A549 (cell line): ENCODE data around the gene GABBR2. TPM values are rescaled to one million over a fixed set of nuclear protein-coding genes. Genes with fewer than 3 reads are reported as not detected.
A peak's percentile ranks its signal among the peaks of the same experiment; 100 is the strongest.

Experiments used
- ATAC-seq, 2 experiments: fragments of 200-7000 bp in 1 of 2; fragments of >200 bp in 1 of 2; cut with Nextera tagmentation in 1 of 2; cut with Tn5 transposase in 1 of 2; 3 replicates each; pipeline versions ENCODE4 v1.8.0 to v1.9.1; 2018 to 2020; ENCODE audit warnings: mild to moderate bottlenecking in 1 of 2, moderate library complexity in 1 of 2
- CTCF ChIA-PET: fragments of 300-600 bp; sonication (Branson Sonifier 250); formaldehyde crosslinking; extraction: SDS; loops from one replicate; lab custom pipeline; 2021; ENCODE audit warnings: antibody characterized with exemption, inconsistent platforms; lab: Yijun Ruan, JAX
- POLR2A ChIA-PET: fragments of 350-600 bp; formaldehyde crosslinking; extraction: SDS; loops from one replicate; lab custom pipeline; 2021; ENCODE audit warnings: antibody characterized with exemption, inconsistent platforms; lab: Yijun Ruan, JAX
- DNase-seq, 2 experiments: peaks; one replicate each; pipeline versions ENCODE4 v3.0.0 to v3.0.0-alpha.2; 2011 to 2016; ENCODE audit warnings: low read depth in 1 of 2, low spot score in 1 of 2
- FAIRE-seq: peaks from 2 replicates; lab custom pipeline; 2011; peaks lifted over from hg19 to GRCh38; lab: Jason Lieb, UNC
- H3K27ac ChIP-seq, 2 experiments: fragments of >200 bp; sonication (Bioruptor Twin); formaldehyde crosslinking; 3 replicates each; pipeline ENCODE4 v1.5.1; 2016 to 2017
- H3K4me1 ChIP-seq: fragments of >200 bp; sonication (Bioruptor Twin); formaldehyde crosslinking; 3 replicates; pipeline ENCODE4 v1.6.1; 2016
- H3K4me2 ChIP-seq: fragments of >200 bp; sonication (Bioruptor Twin); formaldehyde crosslinking; 3 replicates; pipeline ENCODE4 v1.6.1; 2016
- H3K4me3 ChIP-seq: fragments of >200 bp; sonication (Bioruptor Twin); formaldehyde crosslinking; 3 replicates; pipeline ENCODE4 v1.5.1; 2016
- H3K9me3 ChIP-seq: fragments of >200 bp; sonication (Bioruptor Twin); formaldehyde crosslinking; 3 replicates; pipeline ENCODE4 v1.6.1; 2016
- ATOH8 ChIP-seq: fragments of 250-450 bp; sonication (Bioruptor Pico); IDR thresholded peaks from 2 replicates; pipeline ENCODE4 v1.5.0; 2020; ENCODE audit warnings: low read depth, mild to moderate bottlenecking, moderate library complexity
- CBX2 ChIP-seq: fragments of 200-600 bp; sonication (generic); IDR thresholded peaks from 2 replicates; pipeline ENCODE4 v1.6.1; 2016; ENCODE audit warnings: low read depth, mild to moderate bottlenecking, borderline replicate concordance
- CBX8 ChIP-seq: fragments of 200-600 bp; sonication (generic); IDR thresholded peaks from 2 replicates; pipeline ENCODE4 v1.6.1; 2016
- CEBPB ChIP-seq, 2 experiments: fragments of >200 bp in 1 of 2; sonication (Bioruptor Twin) in 1 of 2; formaldehyde crosslinking in 1 of 2; IDR thresholded peaks; 2 replicates each; pipeline ENCODE4 v1.6.1; 2012 to 2016
- CHD2 ChIP-seq: fragments of 150-350 bp; IDR thresholded peaks from 2 replicates; pipeline ENCODE4 v1.6.1; 2014; ENCODE audit warnings: low read length; ENCODE audit not compliant: partially characterized antibody
- EHF ChIP-seq: fragments of 250-450 bp; sonication (Bioruptor Pico); IDR thresholded peaks from 2 replicates; pipeline ENCODE4 v1.5.0; 2020; ENCODE audit warnings: mild to moderate bottlenecking
- EHMT2 ChIP-seq: fragments of 200-600 bp; sonication (generic); IDR thresholded peaks from 2 replicates; pipeline ENCODE4 v1.6.1; 2016; ENCODE audit warnings: antibody characterized with exemption, low read depth, mild to moderate bottlenecking, moderate library complexity
- FOSB ChIP-seq: fragments of 250-450 bp; sonication (Bioruptor Pico); IDR thresholded peaks from 2 replicates; pipeline ENCODE4 v1.5.0; 2020; ENCODE audit warnings: mild to moderate bottlenecking, moderate library complexity
- FOXS1 ChIP-seq: fragments of 250-450 bp; sonication (Bioruptor Pico); IDR thresholded peaks from 2 replicates; pipeline ENCODE4 v1.5.0; 2020; ENCODE audit warnings: mild to moderate bottlenecking, moderate library complexity
- HES2 ChIP-seq: fragments of >200 bp; sonication (Bioruptor Twin); formaldehyde crosslinking; IDR thresholded peaks from 2 replicates; pipeline ENCODE4 v1.6.1; 2016
- HOXB5 ChIP-seq: fragments of 250-450 bp; sonication (Bioruptor Pico); IDR thresholded peaks from 2 replicates; pipeline ENCODE4 v1.5.0; 2020; ENCODE audit warnings: mild to moderate bottlenecking, moderate library complexity
- JUN ChIP-seq, 2 experiments: fragments of >200 bp; sonication (Bioruptor Twin); formaldehyde crosslinking; IDR thresholded peaks; 2 replicates in 1 of 2; 3 replicates in 1 of 2; pipeline ENCODE4 v1.6.1; 2016 to 2017
- MAFK ChIP-seq: fragments of 450-650 bp; IDR thresholded peaks from 2 replicates; pipeline ENCODE4 v1.6.1; 2014; ENCODE audit not compliant: partially characterized antibody
- MAX ChIP-seq: IDR thresholded peaks from 2 replicates; pipeline ENCODE4 v1.6.1; 2012
- MYC ChIP-seq: IDR thresholded peaks from 2 replicates; pipeline ENCODE4 v1.6.1; 2012; ENCODE audit warnings: mild to moderate bottlenecking, inconsistent platforms, low read length, improper control_type of control experiment, borderline replicate concordance
- NPAS2 ChIP-seq: fragments of 250-450 bp; sonication (Bioruptor Pico); IDR thresholded peaks from 2 replicates; pipeline ENCODE4 v1.8.0; 2022; ENCODE audit warnings: mild to moderate bottlenecking, moderate library complexity, borderline replicate concordance
- RAD21 ChIP-seq, 2 experiments: fragments of >200 bp in 1 of 2; sonication (Bioruptor Twin) in 1 of 2; formaldehyde crosslinking in 1 of 2; IDR thresholded peaks in 1 of 2; conservative IDR thresholded peaks in 1 of 2; 2 replicates in 1 of 2; 3 replicates in 1 of 2; pipeline ENCODE4 v1.6.1; 2012 to 2018; ENCODE audit warnings: inconsistent platforms in 1 of 2
- RARB ChIP-seq: fragments of 250-450 bp; sonication (Bioruptor Pico); IDR thresholded peaks from 2 replicates; pipeline ENCODE4 v1.8.0; 2021; ENCODE audit warnings: mild to moderate bottlenecking, moderate library complexity
- SMC3 ChIP-seq: fragments of >200 bp; sonication (Bioruptor Twin); formaldehyde crosslinking; IDR thresholded peaks from 3 replicates; pipeline ENCODE4 v1.6.1; 2018; ENCODE audit warnings: inconsistent platforms
- SREBF2 ChIP-seq: fragments of 450-650 bp; IDR thresholded peaks from 2 replicates; pipeline ENCODE4 v1.6.1; 2014; ENCODE audit warnings: mild to moderate bottlenecking, moderate library complexity
- USF2 ChIP-seq: fragments of 450-650 bp; IDR thresholded peaks from 2 replicates; pipeline ENCODE4 v1.6.1; 2014; ENCODE audit warnings: antibody characterized with exemption
- ZC3H11A ChIP-seq: fragments of 450-650 bp; IDR thresholded peaks from 2 replicates; pipeline ENCODE4 v1.6.1; 2014; ENCODE audit warnings: antibody characterized with exemption, mild to moderate bottlenecking
- WGBS: methylation state at CpG from one replicate; pipeline ENCODE4 v1.1.6; 2017; ENCODE audit errors: missing lambda C conversion rate; 5-methylcytosine and 5-hydroxymethylcytosine counted together
- polyA plus RNA-seq, 4 experiments: library from polyadenylated mRNA; depleted of rRNA in 3 of 4; stranded (reverse); fragments of >200 nt; fragmentation: RNase III in 1 of 4; extraction: RNeasy Plus Mini Kit Qiagen cat#74134 plus additional on column Dnase treatment in 1 of 4; gene quantifications; 2 replicates in 3 of 4; 3 replicates in 1 of 4; pipeline ENCODE4 v1.2.3, GENCODE V29; 2011 to 2017

The GABBR2 gene
- polyA plus RNA-seq, 2 of the 4 experiments (the other 2 are of a cell fraction): 0.08 to 0.57 TPM

- WGBS: 33% methylated on average over 10 of the region's 10 CpGs
- H3K4me1 ChIP-seq: no peaks in the 10 kb centered on the region
- peak in 1 of 2 experiments; percentile 46; a peak in 4 of 6 replicates for ATAC-seq
Observed at GRCh38 chr9:98642661-98643312, 65.9 kb downstream of the GABBR2 start.

GRCh38 chr9:98641695-98642094, 67.0 kb downstream of the GABBR2 start:
- Histone ChIP-seq H3K4me2 (no peak overlapping the region), H3K4me1 (no peaks in the 10 kb centered on the region)
- CTCF ChIA-PET: interaction anchor here (0.9 to 3.0 kb wide), 5 partner anchors 9 to 192 kb away, joined by 3 to 9 read pairs (median 3); no protein-coding TSS in a partner anchor
- no peak for TF ChIP-seq MAFK
- no peak for TF ChIP-seq CBX2
- no peak for TF ChIP-seq FOSB (CRISPR knock-in tag)
- TF ChIP-seq, all 56 proteins: peak for 0
- ATAC-seq (no peak), DNase-seq (no peak), FAIRE-seq (no peak)
- Histone ChIP-seq H3K4me3 (no peak overlapping the region), H3K27ac (no peak overlapping the region), H3K9me3 (no peaks in the 10 kb centered on the region)
- whole genome bisulfite sequencing: 42% methylated on average over 10 of the region's 10 CpGs
- POLR2A ChIA-PET: no interaction called here

More at GRCh38 chr9:98642661-98643312, 65.9 kb downstream of the GABBR2 start:
- no peak overlapping the region for H3K27ac ChIP-seq
- H3K4me2 ChIP-seq: no peak overlapping the region
- TF ChIP-seq RAD21 (conservative IDR thresholded peaks at IDR 0.05 in 1 of 2, IDR thresholded peaks at IDR 0.05 in 1 of 2) (no peak), MAX (no peak), MYC (no peak), RARB (CRISPR knock-in tag) (no peak), SREBF2 (no peak), EHMT2 (no peak)
- CTCF ChIA-PET: interaction anchor here (1.0 to 3.0 kb wide), 4 partner anchors 10 to 193 kb away, joined by 3 to 9 read pairs (median 6); no protein-coding TSS in a partner anchor
- no peak for FAIRE-seq
- DNase-seq: no peak
- no peaks in the 10 kb centered on the region for H3K9me3 ChIP-seq
- H3K4me3 ChIP-seq: no peak overlapping the region
- POLR2A ChIA-PET: no interaction called here

- H3K9me3 ChIP-seq: no peaks in the 10 kb centered on the region
- ChIA-PET POLR2A (no interaction called here), CTCF (no interaction called here)
- 54% methylated on average over 3 of the region's 3 CpGs for WGBS
- H3K4me2 ChIP-seq: no peak overlapping the region
- TF ChIP-seq ATOH8 (no peak), CEBPB (IDR thresholded peaks at IDR 0.05) (no peak), CBX8 (no peak), SMC3 (no peak), USF2 (no peak), EHF (CRISPR knock-in tag) (no peak), ZC3H11A (no peak), SREBF2 (no peak), HES2 (no peak), JUN (IDR thresholded peaks at IDR 0.05) (no peak), CHD2 (no peak), HOXB5 (CRISPR knock-in tag) (no peak), NPAS2 (CRISPR knock-in tag) (no peak), FOXS1 (CRISPR knock-in tag) (no peak)
- no peak for FAIRE-seq
- no peak overlapping the region for H3K27ac ChIP-seq
- no peaks in the 10 kb centered on the region for H3K4me1 ChIP-seq
- no peak overlapping the region for H3K4me3 ChIP-seq
- DNase-seq: no peak
- peak; percentile 51 to 59; a peak in 5 of 6 replicates for ATAC-seq
Observed at GRCh38 chr9:98640394-98640793, 68.3 kb downstream of the GABBR2 start.
